BE2C (cell line): ENCODE measurements around the gene ZDHHC14.

Experiments used
- DNase-seq: peaks from one replicate; pipeline ENCODE4 v3.0.0-alpha.2; 2020
- H3K27me3 ChIP-seq: fragments of 250-450 bp; sonication (Bioruptor Pico); 2 replicates; pipeline ENCODE4 v1.5.1; 2020; ENCODE audit warnings: mild to moderate bottlenecking
- H3K36me3 ChIP-seq: fragments of 250-450 bp; sonication (Bioruptor Pico); 2 replicates; pipeline ENCODE4 v1.5.1; 2020; ENCODE audit warnings: mild to moderate bottlenecking
- H3K4me1 ChIP-seq: fragments of 250-450 bp; sonication (Bioruptor Pico); 2 replicates; pipeline ENCODE4 v1.5.1; 2020
- H3K4me3 ChIP-seq: 2 replicates; pipeline ENCODE4 v1.5.1; 2011; ENCODE audit warnings: low read depth, low read length
- H3K9me3 ChIP-seq: fragments of 250-450 bp; sonication (Bioruptor Pico); 2 replicates; pipeline ENCODE4 v1.5.1; 2020
- CTCF ChIP-seq: IDR thresholded peaks from 2 replicates; pipeline ENCODE4 v1.5.1; 2012; ENCODE audit warnings: mild to moderate bottlenecking, low read depth, low read length

The ZDHHC14 gene

GRCh38 chr6:157531169-157531985 is 150.4 kb downstream of the ZDHHC14 start:
- H3K36me3 ChIP-seq: no peaks in the 10 kb centered on the region
- H3K4me3 ChIP-seq: no peak overlapping the region
- H3K9me3 ChIP-seq: no peaks in the 10 kb centered on the region
- DNase-seq: no peak
- H3K27me3 ChIP-seq: no peaks in the 10 kb centered on the region
- H3K4me1 ChIP-seq: peaks cover 10% of the 10 kb centered on the region
- TF ChIP-seq CTCF: no peak

DNA sequence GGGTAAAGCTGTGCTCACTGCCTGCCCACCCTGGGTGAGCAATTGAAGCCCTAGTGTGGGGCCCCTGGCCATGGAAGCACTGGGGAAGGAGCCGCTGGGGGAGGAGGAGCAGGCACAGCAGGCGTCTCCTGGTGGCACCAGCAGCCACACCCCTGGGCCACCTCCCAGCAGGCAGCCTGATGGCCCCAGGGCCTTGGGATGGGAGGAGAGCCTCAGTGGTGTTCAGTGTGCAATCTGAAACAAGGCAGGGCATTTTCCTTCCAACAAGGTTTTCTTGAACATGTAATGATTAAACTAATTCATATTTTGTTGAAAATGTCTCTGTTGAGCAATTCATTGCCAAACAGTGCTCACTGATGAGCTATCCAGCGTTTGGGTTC is 151.0 kb downstream of the ZDHHC14 start:
- Histone ChIP-seq H3K4me3 (no peak overlapping the region), H3K36me3 (no peaks in the 10 kb centered on the region), H3K27me3 (no peaks in the 10 kb centered on the region), H3K9me3 (no peaks in the 10 kb centered on the region), H3K4me1 (peaks cover 10% of the 10 kb centered on the region)
- TF ChIP-seq CTCF: no peak
- DNase-seq: no peak

DNA sequence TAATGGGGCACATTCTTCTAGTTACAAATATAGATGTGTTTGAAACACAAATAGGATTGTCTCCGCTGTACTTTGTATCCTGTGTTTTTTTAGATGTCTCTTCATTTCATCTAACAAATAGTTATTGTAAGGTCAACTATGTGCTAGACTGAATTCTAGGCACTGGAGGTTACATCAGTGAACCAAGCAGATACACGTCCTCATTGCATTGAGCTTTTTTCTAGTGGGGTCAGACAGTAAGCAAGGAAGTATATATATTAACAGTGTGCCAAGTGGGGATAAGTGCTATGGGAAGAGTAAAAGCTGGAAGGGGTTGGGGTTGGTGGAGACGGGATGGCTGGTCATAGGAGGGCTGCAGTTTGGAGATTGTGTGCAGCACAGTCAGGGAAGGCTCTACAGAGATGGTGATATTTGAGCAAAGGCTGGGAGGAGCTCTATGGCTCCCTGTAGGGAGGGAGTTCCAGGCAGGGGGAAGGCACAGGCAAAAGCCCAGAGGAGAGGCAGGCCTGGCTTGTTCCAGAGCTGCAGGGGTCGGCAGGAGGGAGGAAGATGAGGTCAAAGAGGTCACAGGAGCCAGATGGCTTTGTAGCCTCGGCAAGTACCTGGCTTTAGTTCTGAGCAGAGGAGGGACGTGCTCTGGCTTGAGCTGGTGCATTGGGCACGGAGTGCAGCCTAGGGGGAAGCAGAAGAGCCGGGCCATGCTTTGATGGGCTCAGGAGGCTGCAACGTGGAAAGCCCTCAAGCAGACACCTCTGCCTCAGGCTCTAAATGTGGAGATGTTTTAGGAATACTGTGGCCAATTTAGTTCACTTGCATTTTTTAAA is 152.3 kb downstream of the ZDHHC14 start:
- H3K27me3 ChIP-seq: no peaks in the 10 kb centered on the region
- H3K4me1 ChIP-seq: peaks cover 10% of the 10 kb centered on the region
- H3K4me3 ChIP-seq: no peak overlapping the region

GRCh38 chr6:157534134-157534871 is 153.3 kb downstream of the ZDHHC14 start:
- Histone ChIP-seq H3K4me3 (no peak overlapping the region), H3K4me1 (peaks cover 10% of the 10 kb centered on the region), H3K9me3 (no peaks in the 10 kb centered on the region), H3K27me3 (no peaks in the 10 kb centered on the region), H3K36me3 (no peaks in the 10 kb centered on the region)
- no peak for TF ChIP-seq CTCF
- DNase-seq: no peak

More for the DNA sequence above, 152.3 kb downstream of the ZDHHC14 start:
- Histone ChIP-seq H3K36me3 (no peaks in the 10 kb centered on the region), H3K9me3 (no peaks in the 10 kb centered on the region)
- no peak for TF ChIP-seq CTCF
- no peak for DNase-seq

- no peak for TF ChIP-seq CTCF
- Histone ChIP-seq H3K4me3 (no peak overlapping the region), H3K4me1 (peaks cover 10% of the 10 kb centered on the region), H3K36me3 (no peaks in the 10 kb centered on the region), H3K27me3 (no peaks in the 10 kb centered on the region), H3K9me3 (no peaks in the 10 kb centered on the region)
- no peak for DNase-seq
Measured at GRCh38 chr6:157534977-157535339, 154.0 kb downstream of the ZDHHC14 start.
